NCI-H526 treated with DMSO at 0.1 percent for 48 hours (cell line): ENCODE data around the gene PTPRD.
A peak's percentile ranks its signal among the peaks of the same experiment; 100 is the strongest.

Experiments used
- DNase-seq: peaks from one replicate; lab custom pipeline; 2025; lab: John Stamatoyannopoulos, UW

PTPRD gene

DNA sequence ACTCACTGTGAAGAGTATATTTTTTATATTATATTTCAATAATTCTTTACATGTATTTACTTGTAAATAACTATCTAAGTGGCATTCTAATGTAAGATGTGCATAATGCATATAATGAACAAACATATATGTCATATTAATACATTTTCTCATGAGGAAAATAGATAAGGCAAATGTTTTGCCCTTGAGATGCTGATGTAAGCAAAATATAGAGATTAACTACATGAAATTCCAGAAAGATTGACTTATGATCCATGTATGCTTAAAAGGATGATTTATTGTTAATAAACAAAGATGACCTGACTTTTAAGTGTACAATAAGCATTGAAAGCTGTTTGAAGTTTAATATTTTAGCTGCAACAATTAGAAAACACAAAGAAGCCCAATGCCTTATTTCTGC lies 559.9 kb downstream of the PTPRD start:
- no peak for DNase-seq

DNA sequence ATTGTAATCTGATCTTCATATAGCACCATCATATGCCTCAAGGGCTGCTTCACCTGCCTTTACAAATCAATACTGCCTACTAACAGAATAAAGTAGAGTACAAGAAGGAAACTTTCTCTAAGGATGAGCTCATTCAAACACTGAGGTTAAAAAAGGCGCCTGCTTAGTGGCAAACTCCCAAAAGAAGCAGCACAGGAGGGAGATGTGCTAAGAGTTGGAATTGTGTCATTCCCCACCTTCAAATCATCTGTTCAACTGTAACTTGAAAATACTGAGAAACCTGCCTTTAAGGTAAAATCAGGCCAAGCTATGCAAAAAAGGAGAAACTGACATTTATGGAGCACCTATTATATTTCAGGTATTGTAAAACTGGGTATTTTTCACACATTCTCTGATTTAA lies 560.6 kb downstream of the PTPRD start:
- DNase-seq, result no peak

DNA sequence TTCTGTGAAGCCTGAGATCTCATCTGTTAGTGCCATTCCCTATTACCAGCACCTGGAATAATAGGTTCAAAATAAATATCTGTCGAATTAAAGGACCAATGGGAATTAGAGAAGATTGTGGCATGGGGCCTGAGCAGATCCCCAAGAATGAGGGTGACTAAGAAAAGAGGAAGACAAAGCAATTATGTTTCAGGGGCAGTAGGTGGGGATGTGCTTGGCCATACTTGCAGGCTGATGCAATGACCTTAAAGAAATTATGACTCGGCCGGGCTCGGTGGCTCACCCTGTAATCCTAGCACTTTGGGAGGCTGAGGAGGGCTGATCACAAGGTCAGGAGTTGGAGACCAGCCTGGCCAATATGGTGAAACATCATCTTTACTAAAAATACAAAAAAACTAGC lies 562.8 kb downstream of the PTPRD start:
- DNase-seq, result no peak

DNA sequence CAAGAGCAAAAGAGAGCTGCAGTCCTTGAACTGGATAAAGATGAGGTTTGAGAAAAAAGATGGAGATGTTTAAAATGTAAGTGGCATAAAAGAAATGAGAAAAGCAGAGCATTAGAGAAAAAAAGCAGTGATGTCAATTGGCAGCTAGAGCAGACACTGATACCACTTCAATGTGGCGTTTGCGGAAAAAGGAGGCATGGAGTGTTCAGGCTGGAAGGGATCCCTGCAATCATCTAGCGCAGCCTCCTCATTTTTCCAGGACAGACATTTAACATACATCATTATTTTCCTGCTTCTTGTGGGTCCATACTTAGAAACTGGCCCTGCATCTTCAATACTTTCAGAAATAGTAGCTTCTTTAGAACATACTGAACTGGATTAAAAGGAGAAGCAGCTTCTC lies 563.8 kb downstream of the PTPRD start:
- DNase-seq, result no peak

DNA sequence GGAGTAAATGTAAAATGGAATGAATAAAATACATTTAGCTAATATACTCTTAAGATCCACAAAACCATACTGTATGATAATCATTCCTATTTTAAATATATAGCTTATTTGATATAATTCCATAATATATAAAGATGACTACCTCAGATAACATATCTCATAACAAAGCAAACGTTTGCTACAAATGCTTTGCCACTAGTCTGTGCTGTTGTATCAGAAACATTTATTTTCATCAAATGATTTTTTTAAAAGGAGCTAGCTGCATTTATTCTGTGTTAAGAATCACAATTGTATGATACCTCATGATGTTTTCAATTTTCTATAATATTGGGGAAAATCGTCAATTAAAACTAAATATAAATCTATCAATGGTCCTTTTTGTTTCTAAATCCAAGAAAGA lies 567.2 kb downstream of the PTPRD start:
- DNase-seq, result no peak

DNA sequence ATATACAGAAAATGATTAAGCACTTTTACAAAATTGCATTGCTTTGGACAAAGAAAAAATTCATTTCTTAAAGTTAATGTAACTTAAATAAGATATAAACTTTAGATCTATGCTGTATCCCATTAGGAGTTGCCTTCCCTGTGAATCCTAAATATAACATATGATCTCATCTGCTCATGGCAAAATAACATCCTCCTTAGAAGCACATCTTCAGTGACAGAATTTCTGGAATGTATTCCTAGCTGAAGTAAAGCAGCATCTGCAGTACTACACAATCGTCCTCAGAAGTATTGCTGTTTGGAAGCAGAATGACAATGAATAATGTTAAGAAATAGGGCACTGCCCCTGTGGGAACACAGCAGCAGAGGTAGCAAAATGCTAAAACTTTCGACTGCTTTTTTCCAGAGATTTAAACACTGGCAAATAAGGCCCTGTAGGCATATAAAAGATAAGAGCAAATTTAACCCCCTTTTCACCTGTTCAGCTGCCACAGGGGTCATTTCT lies 571.0 kb downstream of the PTPRD start:
- no peak for DNase-seq

DNA sequence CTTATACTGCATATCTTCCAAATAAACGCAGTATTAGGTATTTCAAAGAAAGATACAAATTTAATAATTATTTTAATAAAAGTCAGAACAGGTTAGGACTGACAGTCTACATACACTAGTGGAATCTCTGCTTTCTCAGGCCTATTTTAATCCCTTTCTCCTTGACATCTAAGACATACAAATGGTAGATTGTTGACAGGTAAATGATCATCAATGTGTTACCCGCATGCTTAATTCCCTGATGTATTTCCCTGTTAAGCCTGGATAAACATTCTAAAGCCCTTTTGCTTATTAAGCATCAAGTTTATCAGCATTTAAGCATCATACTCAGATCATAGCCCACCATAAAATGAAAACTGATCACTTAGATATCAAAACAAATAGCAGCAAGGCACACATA lies 576.7 kb downstream of the PTPRD start:
- no peak for DNase-seq

DNA sequence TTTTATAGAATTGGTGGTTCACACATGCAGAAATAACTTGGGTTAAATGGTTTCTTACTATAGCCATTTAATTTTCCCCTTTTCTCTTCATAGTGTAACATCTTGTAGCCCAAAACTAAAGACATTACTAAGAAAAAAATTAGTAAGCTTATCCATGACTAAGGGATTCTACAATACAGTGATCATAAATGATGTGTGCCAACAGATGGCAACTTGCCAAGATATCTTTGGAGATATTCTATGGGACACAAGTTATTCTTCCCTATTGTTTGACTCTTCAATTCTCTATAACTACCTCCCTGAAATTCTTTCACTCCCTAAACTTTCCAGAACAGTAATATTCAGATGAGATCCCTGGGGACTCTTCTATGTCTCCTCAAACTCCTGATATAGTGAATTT lies 580.6 kb downstream of the PTPRD start:
- DNase-seq, result no peak

DNA sequence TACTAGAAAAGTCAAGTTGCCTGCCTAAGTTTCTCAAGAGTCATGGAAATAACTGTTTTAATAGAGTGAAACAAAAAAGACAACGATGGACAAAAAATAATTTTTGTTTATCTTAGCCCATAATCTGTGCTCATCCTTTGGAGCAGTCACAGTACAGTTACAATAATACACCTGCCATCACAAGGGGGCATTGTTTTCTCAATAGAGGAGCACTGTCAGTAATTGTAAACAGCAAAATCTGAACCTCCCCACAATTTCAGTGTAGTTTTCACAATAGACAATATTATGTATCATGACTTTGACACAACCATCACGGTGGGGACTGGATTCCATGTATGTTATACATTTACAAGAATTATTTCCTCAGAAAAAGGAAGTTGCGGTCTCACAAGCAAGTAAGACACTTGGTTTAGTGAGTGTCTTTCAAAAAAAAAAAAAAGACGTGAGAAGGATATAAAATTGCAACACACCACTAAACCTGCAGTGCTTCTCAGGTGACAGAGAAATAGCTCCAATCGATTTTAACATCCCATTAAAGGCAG lies 586.3 kb downstream of the PTPRD start:
- DNase-seq, result no peak

DNA sequence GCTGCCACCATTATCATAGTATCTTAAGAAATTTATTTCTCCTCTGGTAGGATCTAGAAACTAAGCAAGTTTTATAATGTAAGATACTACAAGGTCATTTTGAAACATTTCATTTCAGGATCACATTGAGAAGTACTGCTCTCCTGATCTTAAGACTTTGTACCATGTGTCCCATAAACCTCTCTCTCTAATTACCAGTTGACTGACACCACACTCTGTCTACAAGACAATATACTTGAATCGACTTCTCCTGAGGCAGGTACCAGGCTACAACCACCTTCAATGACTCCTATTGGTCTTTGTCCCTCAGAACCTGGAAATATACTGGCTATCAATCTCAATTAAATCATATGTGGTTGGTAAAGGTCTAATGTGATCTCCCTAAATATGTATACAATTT lies 597.0 kb downstream of the PTPRD start:
- no peak for DNase-seq

DNA sequence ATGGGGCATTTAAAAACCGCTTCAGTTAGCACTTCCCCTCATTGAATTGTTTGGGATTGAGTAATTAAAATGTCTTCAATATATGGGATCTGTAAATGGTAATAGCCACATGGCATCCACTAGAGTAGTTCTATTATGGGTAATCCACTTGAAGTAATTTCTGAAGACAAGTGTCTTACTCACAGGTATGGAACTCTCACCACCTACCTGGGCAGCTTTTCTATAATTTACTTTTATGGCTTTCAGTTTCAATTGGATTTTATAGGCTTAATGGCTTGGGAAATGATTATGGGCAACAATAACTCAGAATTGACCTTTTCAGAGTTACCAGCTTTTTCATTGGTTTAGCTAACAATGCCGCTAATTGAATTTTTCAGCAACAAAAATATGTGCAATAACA lies 597.9 kb downstream of the PTPRD start:
- no peak for DNase-seq

DNA sequence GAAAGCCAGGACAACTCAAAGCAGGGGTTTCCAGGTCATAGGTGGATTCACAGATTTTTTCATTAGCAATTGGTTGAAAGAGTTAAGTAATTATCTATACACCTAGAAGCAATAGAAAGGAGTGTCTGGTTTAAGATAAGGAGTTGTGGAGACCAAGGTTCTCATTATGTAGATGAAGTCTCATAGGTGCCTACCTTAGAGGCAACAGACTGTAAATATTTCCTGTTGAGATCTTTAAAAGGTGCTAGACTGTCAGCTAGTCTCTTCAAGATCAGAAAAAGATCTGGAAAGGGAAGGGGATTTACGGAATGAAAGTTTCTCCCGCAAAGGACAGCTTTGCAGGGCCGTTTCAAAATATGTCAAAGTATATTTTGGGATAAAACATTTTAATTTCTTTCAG lies 603.4 kb downstream of the PTPRD start:
- DNase-seq, result no peak

DNA sequence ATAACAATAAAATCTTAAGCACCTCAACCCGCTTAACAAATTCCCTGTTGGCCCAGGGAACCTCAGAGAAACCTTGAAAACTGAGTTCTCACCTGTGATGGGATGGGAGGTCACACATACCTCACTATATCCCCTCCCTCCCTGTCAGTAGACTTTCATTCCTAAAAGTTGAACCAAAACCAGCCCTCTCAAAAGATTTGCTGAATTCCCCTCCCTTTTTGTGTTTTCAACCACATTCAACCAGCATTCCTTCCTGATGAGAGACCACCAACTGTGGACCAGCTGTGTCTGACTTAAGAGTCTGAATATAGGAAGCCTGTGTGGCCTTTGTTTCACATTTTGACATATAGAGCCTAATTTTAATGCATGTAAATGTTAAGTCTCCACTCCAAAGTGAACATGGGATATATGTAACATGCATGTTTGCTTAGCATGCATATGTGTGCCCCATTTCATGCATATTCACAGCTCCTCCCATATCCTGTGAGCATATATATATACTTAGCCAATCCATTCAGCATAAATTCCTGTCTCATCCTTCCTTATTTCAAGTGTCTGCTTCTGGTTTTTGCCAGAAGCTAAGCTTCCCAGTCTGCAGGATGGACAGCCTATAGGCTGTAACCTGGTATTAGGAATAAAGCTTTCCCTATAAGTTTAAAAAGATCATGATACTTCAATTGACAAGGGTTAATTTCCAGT lies 604.6 kb downstream of the PTPRD start:
- no peak for DNase-seq

DNA sequence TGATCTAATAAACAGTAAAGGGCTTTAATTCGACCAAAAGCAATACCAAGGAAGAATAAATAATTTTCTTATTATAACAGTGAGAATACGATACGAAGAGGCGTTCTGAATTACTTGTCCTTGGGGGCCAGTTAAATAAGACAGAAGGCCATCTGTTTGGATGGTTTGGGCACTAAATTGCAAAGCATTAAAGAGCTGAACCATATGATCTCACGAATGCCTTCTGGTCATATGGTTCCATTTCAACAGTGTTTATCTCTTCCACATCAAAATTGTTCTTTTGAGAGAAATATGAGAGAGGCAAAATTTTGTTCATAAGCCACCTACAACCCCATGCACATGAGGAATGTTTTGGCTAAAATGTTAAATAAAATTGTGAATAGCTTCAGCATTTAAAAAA lies 605.4 kb downstream of the PTPRD start:
- no peak for DNase-seq

DNA sequence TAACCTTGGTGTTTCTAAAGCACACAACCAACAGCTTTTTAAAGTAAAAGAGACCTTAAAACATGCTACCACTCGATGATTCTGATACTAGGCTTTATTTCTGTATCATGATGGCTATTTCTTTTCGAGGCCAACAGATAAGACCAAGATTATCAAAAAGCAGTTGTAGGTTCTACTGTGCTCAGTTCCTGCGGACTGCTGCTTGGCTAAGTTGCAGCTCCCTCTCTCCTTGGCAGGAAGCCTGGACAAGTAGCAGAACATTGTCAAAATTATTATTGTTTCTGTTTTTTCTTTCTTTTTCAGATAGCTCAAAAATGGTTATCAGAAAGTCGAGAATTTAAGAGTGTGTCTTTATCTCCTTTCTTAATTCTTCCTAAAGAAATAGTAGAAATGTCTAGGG lies 607.6 kb downstream of the PTPRD start:
- no peak for DNase-seq

DNA sequence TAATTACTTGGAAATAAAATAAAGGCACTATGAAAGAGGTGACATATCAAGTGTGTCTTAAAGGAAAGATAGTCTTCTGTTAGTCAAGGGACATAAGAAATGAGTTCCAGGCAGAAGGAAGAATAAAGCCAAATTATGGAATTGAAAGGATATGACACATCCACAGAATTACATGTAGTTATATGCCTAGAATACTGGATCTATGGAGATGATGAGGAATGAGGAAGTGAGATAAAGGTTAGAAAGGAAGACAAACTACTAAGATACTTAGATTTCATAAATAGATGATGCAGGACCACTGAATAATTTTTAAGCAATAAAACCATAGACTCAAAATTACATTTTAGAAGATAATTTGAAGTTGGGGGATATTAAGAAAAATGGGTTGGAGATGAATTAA lies 609.8 kb downstream of the PTPRD start:
- no peak for DNase-seq

DNA sequence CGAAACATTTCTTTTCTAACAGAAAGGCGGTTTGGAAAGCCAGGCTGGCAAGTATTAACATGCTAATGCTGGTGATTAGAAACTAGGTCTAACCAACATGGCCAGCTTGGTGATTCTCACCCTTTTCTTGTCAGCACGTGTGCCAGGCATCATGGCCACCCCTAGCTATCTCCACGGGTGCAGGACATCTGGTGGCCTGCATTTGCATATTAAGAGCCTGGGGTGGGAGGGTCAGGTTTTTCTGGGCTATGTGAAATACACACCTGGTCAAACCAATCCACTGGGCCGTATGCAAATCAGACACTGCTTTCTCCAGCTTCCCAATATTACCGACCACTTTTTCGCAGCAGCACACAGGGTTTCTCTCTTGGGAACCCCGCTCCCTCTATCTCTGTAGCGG lies 612.1 kb downstream of the PTPRD start:
- DNase-seq, result no peak

DNA sequence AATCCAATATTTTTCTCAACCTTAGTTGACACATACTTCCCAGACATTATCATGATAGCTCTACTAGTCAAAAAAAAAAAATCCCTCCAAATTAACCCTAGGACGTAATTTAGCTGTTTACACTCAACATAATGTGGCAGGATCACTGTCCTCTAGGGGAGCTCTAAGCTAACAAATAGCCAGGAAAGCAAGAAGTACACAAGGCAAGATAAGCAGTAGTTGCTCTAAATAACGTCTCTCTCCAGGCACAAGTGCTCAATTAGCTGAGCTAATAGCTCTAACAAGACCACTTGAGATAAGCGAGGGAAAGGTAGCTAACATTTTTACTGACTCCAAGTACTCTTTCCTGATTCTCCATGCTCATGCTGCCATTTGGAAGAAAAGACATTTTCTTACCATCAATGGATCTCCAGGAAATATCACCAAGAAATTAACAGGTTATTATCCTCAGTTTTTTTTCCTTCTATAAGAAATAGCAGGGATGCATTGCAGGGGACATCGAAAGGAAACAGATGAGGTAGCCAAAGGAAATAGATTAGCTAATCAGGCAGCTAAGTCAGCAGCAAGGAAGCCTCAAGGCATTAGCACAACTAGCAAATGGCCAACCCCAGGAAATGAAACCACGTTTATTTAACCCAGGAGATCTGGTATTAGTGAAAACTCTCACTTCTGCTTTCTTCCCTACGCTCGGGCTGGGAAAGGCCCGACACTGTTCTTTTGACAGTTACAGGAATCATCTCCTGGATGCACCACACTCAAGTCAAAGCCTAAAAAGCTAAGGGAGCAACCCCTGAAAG lies 614.1 kb downstream of the PTPRD start:
- DNase-seq, result no peak

DNA sequence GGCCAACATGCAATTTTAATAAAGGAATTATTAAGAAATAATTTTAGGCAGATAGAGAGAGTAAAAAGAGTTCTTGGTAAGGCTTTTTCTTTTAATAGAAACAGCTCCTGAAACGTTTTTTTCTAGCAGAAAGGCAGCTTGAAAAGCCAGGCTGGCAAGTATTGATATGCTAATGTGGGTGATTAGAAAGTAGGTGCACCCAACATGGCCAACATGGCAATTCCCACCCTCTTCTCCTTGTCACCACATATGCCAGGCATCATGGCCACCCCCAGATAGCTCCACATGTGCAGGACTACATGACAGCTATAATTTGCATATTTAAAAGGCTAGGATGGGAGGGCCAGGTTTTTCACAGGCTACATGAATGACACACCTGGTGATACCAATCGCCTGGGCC lies 615.2 kb downstream of the PTPRD start:
- peak; percentile 48 for DNase-seq

DNA sequence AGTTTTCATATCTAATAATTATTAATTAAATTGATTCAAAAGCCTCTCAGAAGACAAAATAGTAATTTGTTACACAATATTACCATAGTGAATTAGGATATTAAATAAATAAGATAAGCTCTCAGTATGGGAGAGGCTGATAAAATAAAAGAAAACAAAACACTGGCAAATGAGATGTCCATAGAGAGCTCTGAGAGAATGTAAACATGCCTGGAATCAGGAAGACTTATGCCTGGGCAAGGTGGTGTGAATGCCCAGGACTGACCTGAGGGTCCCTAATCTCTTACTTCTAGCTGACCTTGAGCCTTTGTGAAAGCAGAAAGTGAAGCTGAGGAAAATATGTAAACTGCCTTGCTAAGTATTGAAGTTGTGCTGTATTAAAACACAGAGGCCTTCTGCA lies 616.5 kb downstream of the PTPRD start:
- no peak for DNase-seq

DNA sequence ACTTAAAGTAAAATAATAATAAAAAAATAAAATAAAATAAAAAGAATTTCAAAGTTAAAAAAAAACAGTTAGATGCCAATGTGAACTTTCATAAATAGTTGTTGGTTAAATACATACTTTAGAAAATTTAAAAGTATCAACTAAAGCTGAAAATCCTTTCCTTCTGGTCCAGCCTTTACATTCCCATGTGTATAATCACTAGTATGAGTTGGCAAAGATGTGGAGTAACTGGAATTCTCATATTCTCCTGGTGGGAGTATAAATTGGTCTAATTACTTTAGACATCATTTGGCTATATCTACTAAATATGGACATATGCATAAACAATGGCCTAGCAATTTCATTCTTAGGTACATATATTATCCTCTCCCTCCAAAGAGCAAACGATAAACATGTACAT lies 619.9 kb downstream of the PTPRD start:
- DNase-seq, result no peak

DNA sequence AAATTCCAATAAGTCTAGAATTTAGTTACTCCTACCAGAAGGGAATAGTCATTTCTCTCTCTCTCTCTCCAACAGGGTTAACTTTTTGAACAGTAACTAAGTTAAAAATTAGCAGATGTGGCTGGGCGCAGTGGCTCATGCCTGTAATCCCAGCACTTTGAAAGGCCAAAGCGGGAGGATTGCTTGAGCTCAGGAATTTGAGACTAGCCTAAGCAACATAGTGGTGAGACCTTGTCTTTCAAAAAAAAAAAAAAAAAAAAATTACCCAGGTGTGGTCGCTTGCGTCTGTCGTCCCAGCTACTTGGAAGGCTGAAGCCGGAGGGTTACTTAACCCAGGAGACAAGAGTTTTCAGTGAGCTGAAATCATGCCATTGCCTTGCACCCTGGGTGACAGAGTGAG lies 639.7 kb downstream of the PTPRD start:
- DNase-seq, result no peak

DNA sequence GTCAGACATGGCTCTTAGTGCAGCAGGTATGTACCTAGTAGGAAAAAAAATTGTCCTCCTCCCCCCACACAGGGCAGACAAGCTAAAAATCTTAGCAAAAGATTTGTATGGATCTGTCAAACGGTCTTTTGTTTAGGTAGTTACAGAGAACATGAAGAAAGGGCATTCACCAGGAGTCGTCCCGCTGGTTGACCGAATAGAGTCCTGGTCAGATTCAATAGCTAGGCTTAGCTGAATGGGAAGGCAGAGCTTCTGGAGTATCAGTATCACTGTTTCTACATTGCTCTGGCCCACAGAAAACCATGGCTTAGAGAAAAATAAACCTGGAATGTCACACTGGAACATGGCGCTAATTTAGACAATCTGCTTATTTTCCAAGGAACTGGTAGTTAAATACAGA lies 642.3 kb downstream of the PTPRD start:
- DNase-seq, result no peak
